Measurements from ENCODE around the gene HMGCR. TPM values are rescaled to one million over a fixed set of nuclear protein-coding genes. Genes with fewer than 3 reads are reported as not detected.
"Not testable (repeated sequence)": the region's sequence is repeated elsewhere in the genome, so short reads cannot be mapped to it uniquely, and the experiment has no call there.

The HMGCR gene
- total RNA-seq, 1 experiment from 2014 or later = 134 TPM

GRCh38 chr5:75333759-75334158 is 3.3 kb upstream of the HMGCR start:
- DNase-seq; H3K36me3 ChIP-seq (replicated peaks; ENCODE audit: control insufficient read depth, insufficient read depth, low read length); H3K27me3 ChIP-seq (ENCODE audit: control insufficient read depth, insufficient read depth, low read length): not testable (repeated sequence)

DNA sequence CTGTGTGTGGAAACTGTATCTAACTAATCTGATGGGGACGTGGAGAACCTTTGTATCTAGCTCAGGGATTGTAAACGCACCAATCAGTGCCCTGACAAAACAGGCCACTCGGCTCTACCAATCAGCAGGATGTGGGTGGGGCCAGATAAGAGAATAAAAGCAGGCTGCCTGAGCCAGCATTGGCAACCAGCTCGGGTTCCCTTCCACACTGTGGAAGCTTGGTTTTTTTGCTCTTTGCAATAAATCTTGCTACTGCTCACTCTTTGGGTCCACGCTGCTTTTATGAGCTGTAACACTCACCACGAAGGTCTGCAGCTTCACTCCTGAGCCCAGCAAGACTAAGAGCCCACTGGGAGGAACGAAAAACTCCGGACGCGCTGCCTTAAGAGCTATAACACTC is 2.6 kb upstream of the HMGCR start:
- H3K27me3 ChIP-seq (ENCODE audit: control insufficient read depth, insufficient read depth, low read length); DNase-seq; H3K4me3 ChIP-seq (ENCODE audit: insufficient read depth, low read depth, low read length); H3K36me3 ChIP-seq (replicated peaks; ENCODE audit: control insufficient read depth, insufficient read depth, low read length): not testable (repeated sequence)

More at GRCh38 chr5:75333759-75334158, 3.3 kb upstream of the HMGCR start:
- H3K4me3 ChIP-seq (ENCODE audit: insufficient read depth, low read depth, low read length) = not testable (repeated sequence)

DNA sequence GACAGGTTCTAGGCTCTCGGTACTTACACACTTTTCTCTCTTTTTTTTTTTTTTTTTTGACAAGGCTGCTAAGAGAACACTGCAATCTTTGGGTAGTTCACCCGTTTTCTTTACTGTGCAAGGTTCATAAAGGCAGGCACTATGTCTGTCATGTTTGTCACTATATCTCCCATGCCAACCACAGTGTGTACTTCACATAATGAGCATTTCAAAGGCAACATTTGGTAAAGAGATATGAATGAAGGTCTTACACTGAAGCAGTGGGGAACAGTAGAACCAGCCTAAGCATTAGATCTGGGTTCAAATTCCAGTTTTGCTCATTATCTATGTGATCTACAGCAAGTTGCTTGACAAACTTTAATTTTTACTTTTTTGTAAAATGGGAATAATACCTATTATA is 1.5 kb upstream of the HMGCR start:
- no peaks in the 10 kb centered on the region for H3K27me3 ChIP-seq (ENCODE audit: control insufficient read depth, insufficient read depth, low read length)
- H3K36me3 ChIP-seq (replicated peaks; ENCODE audit: control insufficient read depth, insufficient read depth, low read length) = no peaks in the 10 kb centered on the region
- DNase-seq = no peak
- H3K4me3 ChIP-seq (ENCODE audit: insufficient read depth, low read depth, low read length) = no peak overlapping the region

DNA sequence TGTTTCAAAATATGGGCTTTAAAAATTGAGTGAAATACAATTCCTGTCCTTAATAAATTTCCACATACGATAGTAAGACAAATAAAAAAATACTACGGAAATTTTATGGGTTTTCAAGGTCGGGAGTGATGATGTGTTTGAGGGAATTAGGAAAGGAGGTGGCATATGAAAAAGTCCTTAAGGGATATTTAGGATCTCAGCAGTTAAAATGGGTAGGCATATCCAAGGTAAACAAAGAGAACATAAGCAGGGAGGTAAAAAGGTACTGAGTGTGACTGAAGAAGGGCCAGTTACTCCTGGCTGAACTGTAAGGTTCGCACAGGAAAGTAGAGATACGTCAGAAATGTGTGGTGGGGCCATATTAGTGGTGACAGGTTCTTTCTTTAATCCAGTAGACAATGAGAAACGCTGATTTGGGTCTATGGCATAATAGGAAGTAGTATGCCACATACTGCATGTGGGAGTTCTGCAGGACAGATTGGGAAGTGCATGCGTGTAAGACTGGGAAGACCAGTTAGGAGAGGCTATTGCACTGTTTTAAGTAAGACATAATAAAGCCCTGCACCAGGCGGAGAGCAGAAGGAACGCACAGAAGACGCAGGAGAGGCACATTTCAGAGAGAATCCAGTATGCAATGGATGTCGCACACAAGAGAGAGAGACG is 937 bp upstream of the HMGCR start:
- peak overlapping the region; percentile 77 for H3K4me3 ChIP-seq (ENCODE audit: insufficient read depth, low read depth, low read length)
- no peaks in the 10 kb centered on the region for H3K36me3 ChIP-seq (replicated peaks; ENCODE audit: control insufficient read depth, insufficient read depth, low read length)
- no peaks in the 10 kb centered on the region for H3K27me3 ChIP-seq (ENCODE audit: control insufficient read depth, insufficient read depth, low read length)
- peak; percentile 54 for DNase-seq

DNA sequence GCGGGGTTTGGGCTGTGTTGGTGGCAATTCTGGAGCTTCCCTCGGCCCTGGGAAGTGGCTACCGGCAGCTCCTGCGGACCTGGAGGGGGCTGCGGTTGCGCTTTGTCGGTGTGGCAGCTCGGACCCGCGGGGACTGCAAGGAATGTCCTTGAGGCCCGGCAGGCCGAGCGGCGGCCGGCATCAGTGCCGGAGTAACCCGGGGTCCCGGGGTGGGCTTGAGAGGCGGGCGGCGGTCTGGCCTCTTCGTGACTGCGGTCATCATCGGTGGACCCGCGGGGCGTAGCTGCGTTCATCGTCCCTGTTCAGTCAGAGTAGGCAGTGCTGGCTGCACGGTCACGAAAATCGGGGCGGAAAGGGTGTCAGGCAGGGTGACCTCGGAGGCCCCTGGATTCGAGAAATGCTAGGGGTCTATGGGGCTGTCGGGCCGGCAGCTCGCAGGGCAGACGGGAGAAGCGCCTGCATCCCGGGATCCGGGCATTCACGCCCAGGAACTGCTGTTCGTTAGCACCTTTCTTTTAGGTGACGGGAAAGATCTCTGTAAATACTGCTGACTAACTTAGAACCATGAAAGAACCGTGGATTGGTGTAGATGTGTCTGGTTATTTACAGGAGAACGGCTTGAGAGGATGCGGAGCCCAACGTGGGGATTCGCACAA is 474 bp downstream of the HMGCR start:
- Histone ChIP-seq H3K4me3 (ENCODE audit: insufficient read depth, low read depth, low read length) (peak overlapping the region; percentile 93), H3K36me3 (replicated peaks; ENCODE audit: control insufficient read depth, insufficient read depth, low read length) (no peaks in the 10 kb centered on the region; the same call in none of the 2 replicates), H3K27me3 (ENCODE audit: control insufficient read depth, insufficient read depth, low read length) (no peaks in the 10 kb centered on the region)
- no peak for DNase-seq

- DNase-seq = no peak
- no peaks in the 10 kb centered on the region; the same call in none of the 2 replicates for H3K36me3 ChIP-seq (replicated peaks; ENCODE audit: control insufficient read depth, insufficient read depth, low read length)
- H3K27me3 ChIP-seq (ENCODE audit: control insufficient read depth, insufficient read depth, low read length) = no peaks in the 10 kb centered on the region
- H3K4me3 ChIP-seq (ENCODE audit: insufficient read depth, low read depth, low read length) = peak overlapping the region; percentile 93
Observed at GRCh38 chr5:75338408-75338807, 1.4 kb downstream of the HMGCR start.

DNA sequence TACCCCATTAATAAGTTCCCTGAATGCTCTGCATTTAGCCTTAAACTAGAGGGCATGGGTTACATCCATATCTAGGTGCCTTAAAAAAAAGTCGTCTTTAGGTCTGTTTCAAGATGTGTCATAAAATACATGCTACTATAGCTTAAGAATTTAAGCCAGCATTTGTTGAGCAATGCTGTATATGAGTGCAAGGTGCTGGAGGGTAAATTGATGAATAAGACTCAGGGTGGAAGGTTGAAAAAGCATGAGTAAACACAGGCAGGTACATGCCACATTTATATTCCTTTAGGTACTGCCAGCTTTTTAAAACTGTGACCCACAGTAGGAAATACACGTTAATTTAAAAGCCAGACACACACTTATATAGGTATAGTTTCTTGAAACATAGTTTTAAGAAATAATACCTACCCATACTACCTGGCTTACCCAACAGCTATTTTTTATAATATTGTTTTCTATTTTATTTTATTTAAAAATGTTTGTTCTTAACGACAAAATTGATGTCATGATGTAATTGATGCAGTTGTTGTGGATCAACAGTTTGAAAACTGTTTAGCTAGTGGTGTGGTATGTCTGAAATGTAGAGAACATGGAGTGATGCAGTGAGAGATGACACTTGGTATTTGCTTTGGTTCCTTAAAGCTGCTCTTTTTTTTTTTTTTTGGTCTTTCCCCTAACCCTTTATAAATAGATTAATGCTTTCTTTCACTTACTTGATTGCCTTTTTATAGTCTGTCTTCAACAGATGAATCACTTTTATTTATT is 3.9 kb downstream of the HMGCR start:
- no peak for DNase-seq
- Histone ChIP-seq H3K4me3 (ENCODE audit: insufficient read depth, low read depth, low read length) (no peak overlapping the region), H3K27me3 (ENCODE audit: control insufficient read depth, insufficient read depth, low read length) (no peaks in the 10 kb centered on the region), H3K36me3 (replicated peaks; ENCODE audit: control insufficient read depth, insufficient read depth, low read length) (peaks cover 7% of the 10 kb centered on the region)

DNA sequence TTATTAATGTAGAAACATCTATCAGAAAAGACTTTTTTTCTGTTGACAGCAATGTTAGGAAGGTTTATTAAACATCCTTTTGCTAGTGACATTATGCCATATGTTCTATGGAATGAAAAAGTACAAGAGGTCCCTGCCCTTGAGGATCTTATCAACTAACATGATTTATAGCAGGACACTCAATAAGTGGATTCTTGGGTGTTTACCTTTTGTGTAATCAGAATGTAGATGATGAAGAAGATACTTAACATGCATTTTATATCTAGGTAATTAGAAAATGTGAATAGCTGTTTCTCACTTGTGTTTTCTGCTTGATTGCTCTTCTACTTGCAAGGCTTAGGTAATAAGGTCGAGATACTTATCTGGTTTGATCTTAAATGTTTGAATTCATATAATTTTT is 4.9 kb downstream of the HMGCR start:
- Histone ChIP-seq H3K4me3 (ENCODE audit: insufficient read depth, low read depth, low read length) (no peak overlapping the region), H3K36me3 (replicated peaks; ENCODE audit: control insufficient read depth, insufficient read depth, low read length) (peaks cover 10% of the 10 kb centered on the region), H3K27me3 (ENCODE audit: control insufficient read depth, insufficient read depth, low read length) (no peaks in the 10 kb centered on the region)
- no peak for DNase-seq

- no peak overlapping the region for H3K4me3 ChIP-seq (ENCODE audit: insufficient read depth, low read depth, low read length)
- no peak for DNase-seq
- H3K27me3 ChIP-seq (ENCODE audit: control insufficient read depth, insufficient read depth, low read length) = no peaks in the 10 kb centered on the region
- peaks cover 17% of the 10 kb centered on the region for H3K36me3 ChIP-seq (replicated peaks; ENCODE audit: control insufficient read depth, insufficient read depth, low read length)
Observed at GRCh38 chr5:75342836-75343235, 5.8 kb downstream of the HMGCR start.

DNA sequence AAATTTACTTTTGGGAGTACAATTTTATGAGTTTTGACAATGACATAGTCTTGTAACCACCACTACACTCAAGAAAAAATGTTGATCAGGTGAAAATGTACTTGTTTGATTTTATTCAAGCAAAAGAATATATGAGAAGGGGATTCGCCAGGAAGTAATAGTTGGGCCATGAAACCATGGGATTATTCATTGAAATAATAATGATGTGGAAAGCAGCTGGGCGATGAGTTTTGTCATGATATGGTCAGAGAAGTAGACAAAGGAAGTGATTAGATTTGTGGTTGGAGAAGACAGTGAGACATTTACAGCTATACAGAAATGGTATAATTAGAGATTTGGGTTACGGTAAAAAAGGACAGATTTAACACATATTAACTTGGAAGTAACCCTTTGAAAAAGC is 11.2 kb downstream of the HMGCR start:
- no peak for DNase-seq
- Histone ChIP-seq H3K4me3 (ENCODE audit: insufficient read depth, low read depth, low read length) (no peak overlapping the region), H3K36me3 (replicated peaks; ENCODE audit: control insufficient read depth, insufficient read depth, low read length) (peaks cover 41% of the 10 kb centered on the region), H3K27me3 (ENCODE audit: control insufficient read depth, insufficient read depth, low read length) (no peaks in the 10 kb centered on the region)

- DNase-seq = no peak
- no peak overlapping the region for H3K4me3 ChIP-seq (ENCODE audit: insufficient read depth, low read depth, low read length)
- H3K27me3 ChIP-seq (ENCODE audit: control insufficient read depth, insufficient read depth, low read length) = no peaks in the 10 kb centered on the region
- peaks cover 41% of the 10 kb centered on the region for H3K36me3 ChIP-seq (replicated peaks; ENCODE audit: control insufficient read depth, insufficient read depth, low read length)
Observed at GRCh38 chr5:75349663-75350062, 12.6 kb downstream of the HMGCR start.

- DNase-seq = no peak
- Histone ChIP-seq H3K27me3 (ENCODE audit: control insufficient read depth, insufficient read depth, low read length) (no peaks in the 10 kb centered on the region), H3K36me3 (replicated peaks; ENCODE audit: control insufficient read depth, insufficient read depth, low read length) (peaks cover 44% of the 10 kb centered on the region), H3K4me3 (ENCODE audit: insufficient read depth, low read depth, low read length) (no peak overlapping the region)
Observed at GRCh38 chr5:75351139-75351926, 14.3 kb downstream of the HMGCR start.

GRCh38 chr5:75355236-75355635 is 18.2 kb downstream of the HMGCR start:
- no peak overlapping the region for H3K4me3 ChIP-seq (ENCODE audit: insufficient read depth, low read depth, low read length)
- peaks cover 54% of the 10 kb centered on the region for H3K36me3 ChIP-seq (replicated peaks; ENCODE audit: control insufficient read depth, insufficient read depth, low read length)
- H3K27me3 ChIP-seq (ENCODE audit: control insufficient read depth, insufficient read depth, low read length) = no peaks in the 10 kb centered on the region
- no peak for DNase-seq

GRCh38 chr5:75356719-75357118 is 19.7 kb downstream of the HMGCR start:
- DNase-seq = no peak
- Histone ChIP-seq H3K4me3 (ENCODE audit: insufficient read depth, low read depth, low read length) (no peak overlapping the region), H3K27me3 (ENCODE audit: control insufficient read depth, insufficient read depth, low read length) (no peaks in the 10 kb centered on the region), H3K36me3 (replicated peaks; ENCODE audit: control insufficient read depth, insufficient read depth, low read length) (peaks cover 51% of the 10 kb centered on the region)

Measured in H7 (cell line).